ENCODE measurements around the gene C9orf85. TPM values are rescaled to one million over a fixed set of nuclear protein-coding genes. Genes with fewer than 3 reads are reported as not detected.

Gene C9orf85
- total and polyA plus RNA-seq, 2 of the 8 experiments (the other 6 are each of a cell fraction or from before 2014, with no cell fraction given): 6.3 to 14.5 TPM

GRCh38 chr9:71986900-71987299, 75.5 kb downstream of the C9orf85 start (continued):
- no peak for TF ChIP-seq HDAC6 (IDR thresholded peaks at IDR 0.05; ENCODE audit: low read depth, low read length)
- no peak for TF ChIP-seq JUND (IDR thresholded peaks at IDR 0.05; ENCODE audit: low read length)
- TF ChIP-seq SIRT6 (IDR thresholded peaks at IDR 0.05; ENCODE audit: low read length): no peak
- no peak for TF ChIP-seq PHF8 (conservative IDR thresholded peaks at IDR 0.05; ENCODE audit: low read depth, low read length)
- no peak for TF ChIP-seq POU5F1 (IDR thresholded peaks at IDR 0.05; ENCODE audit: low read depth, low read length)
